ENCODE data around the gene DNTT. TPM values are rescaled to one million over a fixed set of nuclear protein-coding genes. Genes with fewer than 3 reads are reported as not detected.

Gene DNTT
- total RNA-seq, 1 donor from 2014 or later: not detected

DNA sequence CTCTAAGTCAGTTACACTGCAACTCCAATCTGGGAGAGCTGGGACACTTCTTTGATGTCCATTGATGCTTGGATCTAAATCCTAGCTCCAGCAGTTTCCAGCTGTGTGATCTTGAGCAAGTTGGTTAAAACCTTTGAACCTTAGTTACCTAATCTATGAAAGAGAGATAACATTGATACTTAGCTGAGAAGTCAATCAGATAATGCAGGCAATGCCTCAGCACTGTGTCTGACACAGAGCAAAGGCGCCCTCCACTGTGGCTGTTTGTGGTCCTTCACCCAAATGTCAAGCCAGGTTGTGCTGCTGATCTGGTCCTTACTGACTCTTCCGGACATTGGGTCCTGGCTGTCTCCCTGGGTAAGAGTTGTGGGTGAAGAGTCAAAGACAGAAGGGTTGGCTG lies 20.2 kb downstream of the DNTT start:
- TF ChIP-seq EZH2 (IDR thresholded peaks at IDR 0.05): no peak
- TF ChIP-seq, protein P1, sequence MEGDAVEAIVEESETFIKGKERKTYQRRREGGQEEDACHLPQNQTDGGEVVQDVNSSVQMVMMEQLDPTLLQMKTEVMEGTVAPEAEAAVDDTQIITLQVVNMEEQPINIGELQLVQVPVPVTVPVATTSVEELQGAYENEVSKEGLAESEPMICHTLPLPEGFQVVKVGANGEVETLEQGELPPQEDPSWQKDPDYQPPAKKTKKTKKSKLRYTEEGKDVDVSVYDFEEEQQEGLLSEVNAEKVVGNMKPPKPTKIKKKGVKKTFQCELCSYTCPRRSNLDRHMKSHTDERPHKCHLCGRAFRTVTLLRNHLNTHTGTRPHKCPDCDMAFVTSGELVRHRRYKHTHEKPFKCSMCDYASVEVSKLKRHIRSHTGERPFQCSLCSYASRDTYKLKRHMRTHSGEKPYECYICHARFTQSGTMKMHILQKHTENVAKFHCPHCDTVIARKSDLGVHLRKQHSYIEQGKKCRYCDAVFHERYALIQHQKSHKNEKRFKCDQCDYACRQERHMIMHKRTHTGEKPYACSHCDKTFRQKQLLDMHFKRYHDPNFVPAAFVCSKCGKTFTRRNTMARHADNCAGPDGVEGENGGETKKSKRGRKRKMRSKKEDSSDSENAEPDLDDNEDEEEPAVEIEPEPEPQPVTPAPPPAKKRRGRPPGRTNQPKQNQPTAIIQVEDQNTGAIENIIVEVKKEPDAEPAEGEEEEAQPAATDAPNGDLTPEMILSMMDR (IDR thresholded peaks at IDR 0.05): peak; percentile 14
- Histone ChIP-seq H3K4me1 (no peaks in the 10 kb centered on the region), H3K27ac (no peak overlapping the region), H3K27me3 (no peaks in the 10 kb centered on the region), H3K9ac (no peak overlapping the region), H3K36me3 (no peaks in the 10 kb centered on the region), H3K79me2 (ENCODE audit: low read depth) (no peaks in the 10 kb centered on the region), H3K4me2 (no peak overlapping the region), H3F3A (ENCODE audit: low read depth) (no peaks in the 10 kb centered on the region), H3K9me3 (ENCODE audit: low read depth) (no peaks in the 10 kb centered on the region), H3K4me3 (no peak overlapping the region), H2AFZ (replicated peaks) (no peak overlapping the region), H4K20me1 (ENCODE audit: low read depth) (no peaks in the 10 kb centered on the region)
- Mint-ChIP-seq H3K27me3 (ENCODE audit: insufficient read depth, low read depth) (peaks cover 4% of the 10 kb centered on the region), H3K27ac (no peak overlapping the region), H3K9me3 (no peaks in the 10 kb centered on the region), H3K36me3 (no peaks in the 10 kb centered on the region), H3K4me3 (no peak overlapping the region), H3K4me1 (peaks cover 15% of the 10 kb centered on the region)
- DNase-seq (ENCODE audit: low spot score): no peak

DNA sequence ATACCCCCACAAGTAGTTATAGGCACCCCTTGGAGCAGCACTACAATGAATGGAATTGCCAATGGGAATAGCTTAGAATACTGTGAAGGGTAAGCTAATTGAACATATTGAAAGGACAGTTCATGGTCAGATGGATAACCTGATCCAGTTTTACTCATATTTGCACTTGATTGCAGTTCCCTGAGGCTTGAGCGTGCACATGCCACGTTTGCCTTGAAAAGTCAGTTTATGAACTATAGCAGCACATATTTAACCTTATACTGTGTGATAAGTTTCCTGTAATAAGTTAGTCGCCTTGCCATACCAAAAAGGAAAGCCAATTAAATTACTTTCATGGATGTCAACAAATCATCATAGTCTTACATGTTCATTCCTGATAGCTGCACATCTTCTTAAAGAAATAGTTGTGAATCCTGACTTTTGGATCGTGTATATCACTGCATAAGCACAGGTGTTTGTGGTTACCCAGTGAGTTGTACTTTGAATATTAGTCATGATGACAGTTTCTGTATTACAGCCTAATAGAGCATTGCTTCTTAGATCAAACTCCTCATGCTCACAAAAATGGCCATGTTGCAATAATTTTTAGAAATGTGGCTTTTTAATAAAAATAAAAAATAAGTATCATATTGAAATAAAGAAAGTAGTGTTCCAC lies 21.6 kb downstream of the DNTT start:
- H3K27ac ChIP-seq: no peak overlapping the region
- no peaks in the 10 kb centered on the region for H3F3A ChIP-seq (ENCODE audit: low read depth)
- H2AFZ ChIP-seq (replicated peaks): no peak overlapping the region
- H3K9me3 ChIP-seq (ENCODE audit: low read depth): no peaks in the 10 kb centered on the region
- H3K27me3 Mint-ChIP-seq (ENCODE audit: insufficient read depth, low read depth): peaks cover 6% of the 10 kb centered on the region
- DNase-seq (ENCODE audit: low spot score): no peak
- H3K4me3 Mint-ChIP-seq: no peak overlapping the region
- no peaks in the 10 kb centered on the region for H3K79me2 ChIP-seq (ENCODE audit: low read depth)
- no peaks in the 10 kb centered on the region for H4K20me1 ChIP-seq (ENCODE audit: low read depth)
- no peak overlapping the region for H3K4me2 ChIP-seq
- H3K9ac ChIP-seq: no peak overlapping the region
- no peaks in the 10 kb centered on the region for H3K9me3 Mint-ChIP-seq
- no peaks in the 10 kb centered on the region for H3K4me1 ChIP-seq
- no peak overlapping the region for H3K4me3 ChIP-seq
- H3K36me3 Mint-ChIP-seq: no peaks in the 10 kb centered on the region
- no peaks in the 10 kb centered on the region for H3K27me3 ChIP-seq
- peaks cover 11% of the 10 kb centered on the region for H3K4me1 Mint-ChIP-seq
- no peak overlapping the region for H3K27ac Mint-ChIP-seq
- no peak for TF ChIP-seq EZH2phosphoT487 (IDR thresholded peaks at IDR 0.05)
- TF ChIP-seq, protein P1 (IDR thresholded peaks at IDR 0.05): no peak
- TF ChIP-seq EZH2 (IDR thresholded peaks at IDR 0.05): no peak
- no peaks in the 10 kb centered on the region for H3K36me3 ChIP-seq

DNA sequence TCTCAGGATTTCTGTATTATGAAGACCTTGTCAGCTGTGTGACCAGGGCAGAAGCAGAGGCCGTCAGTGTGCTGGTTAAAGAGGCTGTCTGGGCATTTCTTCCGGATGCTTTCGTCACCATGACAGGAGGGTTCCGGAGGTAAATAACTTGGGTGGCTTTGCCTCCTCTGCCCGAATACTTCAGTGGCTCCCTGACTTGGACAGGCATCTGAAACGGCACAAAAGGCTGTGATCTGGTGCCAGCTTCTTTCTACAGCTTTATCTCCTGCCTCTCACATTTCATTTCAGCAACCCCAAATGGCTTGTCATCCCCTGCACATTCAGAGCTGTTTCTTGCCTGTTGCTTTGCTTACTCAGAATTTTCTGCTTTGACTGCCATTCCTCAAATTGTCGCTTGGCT lies 23.2 kb downstream of the DNTT start:
- H3K27me3 Mint-ChIP-seq (ENCODE audit: insufficient read depth, low read depth): peaks cover 6% of the 10 kb centered on the region
- H3K27ac Mint-ChIP-seq: no peak overlapping the region
- Histone ChIP-seq H3K9me3 (ENCODE audit: low read depth) (no peaks in the 10 kb centered on the region), H3K9ac (no peak overlapping the region), H3K36me3 (no peaks in the 10 kb centered on the region), H3K4me2 (no peak overlapping the region), H3K27ac (no peak overlapping the region), H3K79me2 (ENCODE audit: low read depth) (no peaks in the 10 kb centered on the region), H3F3A (ENCODE audit: low read depth) (no peaks in the 10 kb centered on the region), H3K27me3 (no peaks in the 10 kb centered on the region), H2AFZ (replicated peaks) (no peak overlapping the region), H4K20me1 (ENCODE audit: low read depth) (no peaks in the 10 kb centered on the region), H3K4me1 (no peaks in the 10 kb centered on the region), H3K4me3 (no peak overlapping the region)
- no peak overlapping the region for H3K4me3 Mint-ChIP-seq
- no peaks in the 10 kb centered on the region for H3K36me3 Mint-ChIP-seq
- DNase-seq (ENCODE audit: low spot score): no peak
- TF ChIP-seq EZH2phosphoT487 (IDR thresholded peaks at IDR 0.05) (no peak), EZH2 (IDR thresholded peaks at IDR 0.05) (no peak)
- TF ChIP-seq, protein P1 (IDR thresholded peaks at IDR 0.05): no peak
- H3K4me1 Mint-ChIP-seq: peaks cover 11% of the 10 kb centered on the region
- no peaks in the 10 kb centered on the region for H3K9me3 Mint-ChIP-seq
